HEK293 (cell line): ENCODE results near the gene METTL17.

ENCODE experiments used
- CTCF ChIA-PET: fragments of 350-600 bp; formaldehyde crosslinking; extraction: SDS; loops from one replicate; lab custom pipeline; 2021; ENCODE audit warnings: antibody characterized with exemption; lab: Yijun Ruan, JAX
- POLR2A ChIA-PET: fragments of 300-600 bp; formaldehyde crosslinking; extraction: SDS; loops from one replicate; lab custom pipeline; 2020; ENCODE audit warnings: antibody characterized with exemption, inconsistent platforms; lab: Yijun Ruan, JAX
- H3K27ac ChIP-seq: fragments of 200-500 bp; sonication (Bioruptor generic); 2 replicates; pipeline ENCODE4 v1.5.1; 2014; ENCODE audit warnings: low read depth, low read length, control low read depth, inconsistent platforms; ENCODE audit errors: extremely low read depth
- H3K36me3 ChIP-seq, 2 experiments: fragments of 200-500 bp in 1 of 2; sonication (Bioruptor generic) in 1 of 2; 1 replicate in 1 of 2; 2 replicates in 1 of 2; pipeline ENCODE4 v1.5.1; 2014 to 2017; ENCODE audit warnings: inconsistent platforms in 2 of 2, low read length in 2 of 2; ENCODE audit not compliant: control insufficient read depth in 2 of 2, insufficient read depth in 1 of 2
- H3K4me1 ChIP-seq: fragments of 200-500 bp; sonication (Bioruptor generic); 2 replicates; pipeline ENCODE4 v1.5.1; 2014; ENCODE audit warnings: mild to moderate bottlenecking, low read length, inconsistent platforms; ENCODE audit not compliant: control insufficient read depth, insufficient read depth
- H3K4me3 ChIP-seq: 2 replicates; pipeline ENCODE4 v1.5.1; 2011; ENCODE audit warnings: low read depth, mild to moderate bottlenecking, control low read depth, low read length, moderate library complexity
- H3K9me3 ChIP-seq: fragments of 200-500 bp; sonication (Bioruptor generic); 2 replicates; pipeline ENCODE4 v1.5.1; 2014; ENCODE audit warnings: low read depth, low read length, inconsistent platforms; ENCODE audit not compliant: control insufficient read depth, insufficient read depth
- ELK4 ChIP-seq: IDR thresholded peaks from 2 replicates; pipeline ENCODE4 v1.6.1; 2011; ENCODE audit warnings: mild to moderate bottlenecking, low read depth, low read length, borderline replicate concordance
- KLF16 ChIP-seq: fragments of 450-650 bp; formaldehyde crosslinking; IDR thresholded peaks from 2 replicates; pipeline ENCODE4 v1.5.1; 2017; ENCODE audit warnings: missing biosample characterization, missing genetic modification characterization
- OSR2 ChIP-seq: fragments of 450-650 bp; formaldehyde crosslinking; IDR thresholded peaks from 2 replicates; pipeline ENCODE4 v1.5.1; 2016; ENCODE audit warnings: missing biosample characterization, missing genetic modification characterization
- TRIM28 ChIP-seq: IDR thresholded peaks from 2 replicates; pipeline ENCODE4 v1.6.1; 2011; ENCODE audit warnings: low read length, control low read depth, borderline replicate concordance
- ZBTB48 ChIP-seq: fragments of 450-650 bp; formaldehyde crosslinking; IDR thresholded peaks from 2 replicates; pipeline ENCODE4 v1.5.1; 2016; ENCODE audit warnings: missing biosample characterization, missing genetic modification characterization
- ZNF157 ChIP-seq: fragments of 450-650 bp; formaldehyde crosslinking; IDR thresholded peaks from 2 replicates; pipeline ENCODE4 v1.5.1; 2016; ENCODE audit warnings: missing biosample characterization, missing genetic modification characterization
- ZNF248 ChIP-seq: fragments of 450-650 bp; formaldehyde crosslinking; IDR thresholded peaks from 2 replicates; pipeline ENCODE4 v1.5.1; 2017; ENCODE audit warnings: missing biosample characterization, missing genetic modification characterization
- ZNF292 ChIP-seq: fragments of 450-650 bp; formaldehyde crosslinking; IDR thresholded peaks from 2 replicates; pipeline ENCODE4 v1.5.1; 2016; ENCODE audit warnings: low read depth, missing biosample characterization, missing genetic modification characterization, borderline replicate concordance
- ZNF335 ChIP-seq: fragments of 450-650 bp; formaldehyde crosslinking; conservative IDR thresholded peaks from 2 replicates; pipeline ENCODE4 v1.5.1; 2016; ENCODE audit warnings: missing biosample characterization, missing genetic modification characterization
- ZNF341 ChIP-seq: fragments of 450-650 bp; formaldehyde crosslinking; IDR thresholded peaks from 2 replicates; pipeline ENCODE4; 2016; ENCODE audit warnings: low read depth, missing biosample characterization, missing genetic modification characterization
- ZNF366 ChIP-seq: fragments of 450-650 bp; formaldehyde crosslinking; conservative IDR thresholded peaks from 2 replicates; pipeline ENCODE4 v1.5.1; 2016; ENCODE audit warnings: missing biosample characterization, missing genetic modification characterization
- ZNF449 ChIP-seq: fragments of 450-650 bp; formaldehyde crosslinking; IDR thresholded peaks from 2 replicates; pipeline ENCODE4 v1.5.1; 2017; ENCODE audit warnings: missing biosample characterization, mild to moderate bottlenecking, missing genetic modification characterization, moderate library complexity
- ZNF488 ChIP-seq: fragments of 450-650 bp; formaldehyde crosslinking; IDR thresholded peaks from 2 replicates; pipeline ENCODE4 v1.5.1; 2016; ENCODE audit warnings: missing biosample characterization, missing genetic modification characterization
- ZNF501 ChIP-seq: fragments of 450-650 bp; formaldehyde crosslinking; IDR thresholded peaks from 2 replicates; pipeline ENCODE4 v1.5.1; 2016; ENCODE audit warnings: missing biosample characterization, missing genetic modification characterization
- ZNF623 ChIP-seq: fragments of 450-650 bp; formaldehyde crosslinking; IDR thresholded peaks from 2 replicates; pipeline ENCODE4 v1.5.1; 2016; ENCODE audit warnings: missing biosample characterization, missing genetic modification characterization
- ZNF660 ChIP-seq: fragments of 450-650 bp; IDR thresholded peaks from 2 replicates; pipeline ENCODE4 v1.5.1; 2018; ENCODE audit warnings: missing biosample characterization, mild to moderate bottlenecking, missing genetic modification characterization
- ZNF785 ChIP-seq: fragments of 450-650 bp; formaldehyde crosslinking; IDR thresholded peaks from 2 replicates; pipeline ENCODE4 v1.5.1; 2016; ENCODE audit warnings: missing biosample characterization, missing genetic modification characterization
- ZNF843 ChIP-seq: fragments of 450-650 bp; formaldehyde crosslinking; IDR thresholded peaks from 2 replicates; pipeline ENCODE4 v1.5.1; 2016; ENCODE audit warnings: missing biosample characterization, missing genetic modification characterization

METTL17 gene

GRCh38 chr14:21037156-21037555, 47.4 kb downstream of the METTL17 start:
- no peaks in the 10 kb centered on the region for H3K4me1 ChIP-seq
- no peak overlapping the region for H3K4me3 ChIP-seq
- no peaks in the 10 kb centered on the region for H3K9me3 ChIP-seq
- CTCF ChIA-PET = interaction anchor here (1.0 to 3.2 kb wide), 2 partner anchors 22 to 29 kb away, joined by 3 to 31 read pairs; no protein-coding TSS in a partner anchor
- no peak overlapping the region for H3K27ac ChIP-seq
- no peaks in the 10 kb centered on the region for H3K36me3 ChIP-seq
- POLR2A ChIA-PET = no interaction called here
- TF ChIP-seq TRIM28 (no peak), ZNF449 (no peak), ZNF488 (tag by site-specific recombination) (no peak), ZNF341 (tag by site-specific recombination) (no peak), KLF16 (no peak), ELK4 (no peak)

- Histone ChIP-seq H3K4me3 (no peak overlapping the region), H3K36me3 (no peaks in the 10 kb centered on the region), H3K27ac (no peak overlapping the region), H3K9me3 (no peaks in the 10 kb centered on the region), H3K4me1 (no peaks in the 10 kb centered on the region)
- ChIA-PET CTCF (interaction anchor here (1.1 to 7.0 kb wide), 12 partner anchors 9 to 342 kb away, joined by 3 to 206 read pairs (median 10); no protein-coding TSS in a partner anchor), POLR2A (interaction anchor here (2.8 kb wide), 1 partner anchor 24 kb away, joined by 15 read pairs; no protein-coding TSS in a partner anchor)
- TF ChIP-seq ZBTB48 (no peak), OSR2 (tag by site-specific recombination) (no peak), ZNF248 (no peak), ELK4 (no peak), ZNF366 (tag by site-specific recombination) (no peak), ZNF660 (no peak), ZNF785 (tag by site-specific recombination) (no peak), ZNF623 (tag by site-specific recombination) (no peak), ZNF292 (no peak), ZNF335 (tag by site-specific recombination) (no peak), ZNF501 (tag by site-specific recombination) (no peak), ZNF157 (tag by site-specific recombination) (no peak), ZNF843 (tag by site-specific recombination) (no peak)
These were observed 49.0 kb downstream of the METTL17 start for GRCh38 chr14:21038441-21039422.
